ENCODE results near the gene FBXL19.

The FBXL19 gene

GRCh38 chr16:30947859-30948666 is 24.7 kb downstream of the FBXL19 start:
- DNase-seq: no peak

- DNase-seq: peak; percentile 29
Observed at GRCh38 chr16:30948667-30949649, 25.6 kb downstream of the FBXL19 start, which contains the start of gene ORAI3. TSS of gene ORAI3 (plus strand) at chr16:30949068. CDS start at chr16:30949290, 222 bp downstream.

GRCh38 chr16:30949650-30950515 is 26.5 kb downstream of the FBXL19 start:
- peak; percentile 25 for DNase-seq

- DNase-seq: no peak
Observed at GRCh38 chr16:30950516-30951065, 27.2 kb downstream of the FBXL19 start.

GRCh38 chr16:30951193-30951592 is 27.8 kb downstream of the FBXL19 start:
- no peak for DNase-seq

- DNase-seq: no peak
Observed at GRCh38 chr16:30951750-30952149, 28.4 kb downstream of the FBXL19 start.

GRCh38 chr16:30953111-30953510 is 29.7 kb downstream of the FBXL19 start:
- DNase-seq: no peak

GRCh38 chr16:30953511-30954124 is 30.2 kb downstream of the FBXL19 start:
- peak; percentile 59 for DNase-seq

- no peak for DNase-seq
Observed at GRCh38 chr16:30954993-30955392, 31.6 kb downstream of the FBXL19 start.

- peak; percentile 86 for DNase-seq
Observed at GRCh38 chr16:30956601-30957455, 33.5 kb downstream of the FBXL19 start.

- peak; percentile 97 for DNase-seq
Observed at GRCh38 chr16:30957456-30958174, 34.2 kb downstream of the FBXL19 start, which contains the start of gene SETD1A. TSS of gene SETD1A (plus strand) at chr16:30957754. CDS start at chr16:30958732, 978 bp downstream.

GRCh38 chr16:30958175-30959079 is 35.1 kb downstream of the FBXL19 start:
- peak; percentile 61 for DNase-seq

GRCh38 chr16:30961384-30961783 is 38.0 kb downstream of the FBXL19 start:
- DNase-seq: no peak

GRCh38 chr16:30963925-30964511 is 40.6 kb downstream of the FBXL19 start:
- DNase-seq: no peak

GRCh38 chr16:30964574-30965226 is 41.3 kb downstream of the FBXL19 start:
- DNase-seq: no peak

- no peak for DNase-seq
Observed at GRCh38 chr16:30965436-30965835, 42.1 kb downstream of the FBXL19 start.

- no peak for DNase-seq
Observed at GRCh38 chr16:30966033-30966619, 42.8 kb downstream of the FBXL19 start.

Measured in activated CD4-positive, alpha-beta T cell treated with anti-CD3 and anti-CD28 coated beads, Interleukin-2, amount 50 U/mL, for 1 hour (primary cell).